IMR-90 (cell line): Measurements from ENCODE around the gene RAB38. TPM values are rescaled to one million over a fixed set of nuclear protein-coding genes. Genes with fewer than 3 reads are reported as not detected.

Experiments used
- ATAC-seq: fragments of 200-7000 bp; cut with Tn5 transposase; 2 replicates; pipeline ENCODE4 v1.9.1; 2020; ENCODE audit warnings: low read depth, mild to moderate bottlenecking, moderate library complexity
- BruUV-seq: library from RNA; stranded (reverse); fragments of 400-500 nt; replicated peaks from 2 replicates; lab custom pipeline; 2021; lab: Mats Ljungman, UMichigan
- CTCF ChIA-PET: fragments of 300-600 bp; formaldehyde crosslinking; extraction: SDS; loops from one replicate; lab custom pipeline; 2021; ENCODE audit warnings: antibody characterized with exemption; lab: Yijun Ruan, JAX
- POLR2A ChIA-PET: fragments of 300-600 bp; sonication (Branson Sonifier 250); formaldehyde crosslinking; loops from one replicate; lab custom pipeline; 2022; ENCODE audit warnings: antibody characterized with exemption; ENCODE audit not compliant: unreplicated experiment; lab: Charles Lee
- DNase-seq: peaks from one replicate; pipeline ENCODE4 v3.0.0; 2013
- H2AFZ ChIP-seq: replicated peaks from 2 replicates; pipeline ENCODE3; 2013; ENCODE audit warnings: low read length, mild to moderate bottlenecking; ENCODE audit not compliant: poor library complexity
- H2AK5ac ChIP-seq: 2 replicates; pipeline ENCODE4 v1.6.1; 2013; ENCODE audit warnings: low read depth, low read length, inconsistent platforms
- H2AK9ac ChIP-seq: replicated peaks from 2 replicates; pipeline ENCODE3; 2013; ENCODE audit warnings: mild to moderate bottlenecking, low read depth, low read length, moderate library complexity; ENCODE audit not compliant: poor library complexity
- H2BK120ac ChIP-seq: 2 replicates; pipeline ENCODE4 v1.6.1; 2013; ENCODE audit warnings: low read depth, low read length, inconsistent platforms
- H2BK15ac ChIP-seq: 3 replicates; pipeline ENCODE4 v1.6.1; 2013; ENCODE audit warnings: low read depth, low read length, inconsistent platforms
- H2BK20ac ChIP-seq: 2 replicates; pipeline ENCODE4 v1.6.1; 2013; ENCODE audit warnings: low read depth, mild to moderate bottlenecking, inconsistent platforms, low read length, moderate library complexity
- H2BK5ac ChIP-seq: 2 replicates; pipeline ENCODE4 v1.6.1; 2013; ENCODE audit warnings: mild to moderate bottlenecking, low read depth, low read length, inconsistent platforms; ENCODE audit not compliant: poor library complexity, severe bottlenecking
- H3K14ac ChIP-seq: replicated peaks from 2 replicates; pipeline ENCODE4 v1.6.1; 2013; ENCODE audit warnings: low read depth, low read length, inconsistent platforms
- H3K18ac ChIP-seq: 2 replicates; pipeline ENCODE4 v1.6.1; 2013; ENCODE audit warnings: low read depth, low read length, control low read depth
- H3K23ac ChIP-seq: 2 replicates; pipeline ENCODE4 v1.6.1; 2013; ENCODE audit warnings: low read depth, low read length, inconsistent platforms
- H3K27ac ChIP-seq: 2 replicates; pipeline ENCODE4 v1.5.1; 2013; ENCODE audit warnings: mild to moderate bottlenecking, control low read depth, low read length; ENCODE audit not compliant: insufficient read depth
- H3K27me3 ChIP-seq: 2 replicates; pipeline ENCODE4 v1.6.1; 2013; ENCODE audit warnings: low read length; ENCODE audit not compliant: control insufficient read depth, insufficient read depth
- H3K36me3 ChIP-seq: 2 replicates; pipeline ENCODE4 v1.6.1; 2013; ENCODE audit warnings: low read length, mixed read lengths; ENCODE audit not compliant: control insufficient read depth, insufficient read depth
- H3K4ac ChIP-seq: 2 replicates; pipeline ENCODE4 v1.6.1; 2013; ENCODE audit warnings: low read depth, low read length, inconsistent platforms
- H3K4me1 ChIP-seq: 2 replicates; pipeline ENCODE4 v1.6.1; 2013; ENCODE audit warnings: low read length, mixed read lengths; ENCODE audit not compliant: control insufficient read depth, insufficient read depth
- H3K4me2 ChIP-seq: 2 replicates; pipeline ENCODE4 v1.6.1; 2013; ENCODE audit warnings: low read depth, mild to moderate bottlenecking, control low read depth, low read length, moderate library complexity
- H3K4me3 ChIP-seq: 2 replicates; pipeline ENCODE4 v1.5.1; 2013; ENCODE audit warnings: low read depth, mild to moderate bottlenecking, control low read depth, low read length, moderate library complexity; ENCODE audit not compliant: insufficient read depth
- H3K56ac ChIP-seq: 2 replicates; pipeline ENCODE4 v1.6.1; 2013; ENCODE audit warnings: low read length, inconsistent platforms; ENCODE audit not compliant: insufficient read depth; ENCODE audit errors: extremely low read depth
- H3K79me1 ChIP-seq, 2 experiments: 2 replicates each; pipeline ENCODE4 v1.6.1; 2013; ENCODE audit warnings: low read length in 2 of 2, inconsistent platforms in 1 of 2, low read depth in 1 of 2
- H3K9ac ChIP-seq: 2 replicates; pipeline ENCODE4 v1.6.1; 2013; ENCODE audit warnings: low read depth, low read length, control low read depth
- H3K9me1 ChIP-seq: 2 replicates; pipeline ENCODE4 v1.6.1; 2013; ENCODE audit warnings: low read length, inconsistent platforms; ENCODE audit not compliant: insufficient read depth
- H3K9me3 ChIP-seq: 2 replicates; pipeline ENCODE4 v1.6.1; 2013; ENCODE audit warnings: low read length; ENCODE audit not compliant: control insufficient read depth, insufficient read depth
- H4K20me1 ChIP-seq: 2 replicates; pipeline ENCODE4 v1.6.1; 2013; ENCODE audit warnings: low read length, inconsistent platforms; ENCODE audit not compliant: insufficient read depth
- H4K5ac ChIP-seq: 2 replicates; pipeline ENCODE4 v1.6.1; 2013; ENCODE audit warnings: mild to moderate bottlenecking, low read depth, low read length, control low read depth
- H4K8ac ChIP-seq, 2 experiments: 2 replicates each; pipeline ENCODE4 v1.6.1; 2013; ENCODE audit warnings: low read depth in 2 of 2, low read length in 2 of 2, control low read depth in 1 of 2, inconsistent platforms in 1 of 2
- H4K91ac ChIP-seq: 2 replicates; pipeline ENCODE4 v1.6.1; 2013; ENCODE audit warnings: low read depth, low read length, inconsistent platforms; ENCODE audit not compliant: insufficient read depth
- CEBPB ChIP-seq: IDR thresholded peaks from 2 replicates; pipeline ENCODE4 v1.6.1; 2012; ENCODE audit warnings: low read depth, low read length, improper control_type of control experiment
- MXI1 ChIP-seq: IDR thresholded peaks from 2 replicates; pipeline ENCODE4 v1.6.1; 2012; ENCODE audit warnings: low read depth, mild to moderate bottlenecking, low read length, moderate library complexity, borderline replicate concordance
- RFX5 ChIP-seq: IDR thresholded peaks from 2 replicates; pipeline ENCODE4 v1.8.0; 2012; ENCODE audit warnings: low read depth, mild to moderate bottlenecking, low read length, moderate library complexity
- WGBS, 2 experiments: methylation state at CpG; one replicate each; pipeline versions ENCODE4 v1.1.5 to v1.1.7; 2013; ENCODE audit warnings: missing lambda C conversion rate in 2 of 2; ENCODE audit not compliant: insufficient read length in 1 of 2; ENCODE audit errors: extremely low coverage in 2 of 2; 5-methylcytosine and 5-hydroxymethylcytosine counted together
- dilution Hi-C: fragments of 300-500 bp; cut with HindIII; formaldehyde crosslinking; loops from one replicate; pipeline ENCODE4 v1.14.3; 2018; ENCODE audit warnings: low sequenced_read_pairs; ENCODE audit not compliant: unreplicated experiment
- in situ Hi-C: fragments of 300-500 bp; cut with MboI; formaldehyde crosslinking; loops from 3 replicates; pipeline ENCODE4 v1.14.3; 2019; ENCODE audit warnings: low sequenced_read_pairs, inconsistent platforms, mixed read lengths
- intact Hi-C: fragments of 100-400 bp; cut with micrococcal nuclease; formaldehyde crosslinking; loops from 2 replicates; pipeline ENCODE4 v1.10.0; 2022
- microRNA-seq, 2 experiments: library from miRNA; stranded (forward) in 1 of 2; unstranded in 1 of 2; fragments of 10-50 nt in 1 of 2; fragments of <30 nt in 1 of 2; gene quantifications in 1 of 2; microRNA quantifications in 1 of 2; one replicate each; pipeline versions ENCODE3 to v1.1.0; 2013 to 2020; ENCODE audit not compliant: insufficient read depth in 1 of 2, insufficient read length in 1 of 2, unreplicated experiment in 1 of 2
- polyA plus RNA-seq, 3 experiments: library from polyadenylated mRNA; depleted of rRNA; stranded (reverse); fragments of >200 nt; gene quantifications; 2 replicates each; pipeline ENCODE4 v1.2.3, GENCODE V29; 2012; ENCODE audit warnings: low replicate concordance in 1 of 3
- small RNA-seq, 5 experiments: library from RNA; depleted of rRNA; stranded (forward); fragments of <200 nt; gene quantifications; one replicate each; pipeline ENCODE3, GENCODE V24; 2012
- total RNA-seq: library from RNA; depleted of rRNA; stranded (reverse); fragments of >200 nt; gene quantifications from 2 replicates; pipeline ENCODE4 v1.2.3, GENCODE V29; 2012; rRNA removed
- TF ChIP-seq, protein P1 (sequence below): conservative IDR thresholded peaks from 2 replicates; pipeline ENCODE4 v1.5.1; 2012; ENCODE audit warnings: mild to moderate bottlenecking, low read depth, low read length, improper control_type of control experiment

The RAB38 gene
- total and polyA plus RNA-seq, 2 of the 4 experiments (the other 2 are of a cell fraction): 5.0 to 6.5 TPM

DNA sequence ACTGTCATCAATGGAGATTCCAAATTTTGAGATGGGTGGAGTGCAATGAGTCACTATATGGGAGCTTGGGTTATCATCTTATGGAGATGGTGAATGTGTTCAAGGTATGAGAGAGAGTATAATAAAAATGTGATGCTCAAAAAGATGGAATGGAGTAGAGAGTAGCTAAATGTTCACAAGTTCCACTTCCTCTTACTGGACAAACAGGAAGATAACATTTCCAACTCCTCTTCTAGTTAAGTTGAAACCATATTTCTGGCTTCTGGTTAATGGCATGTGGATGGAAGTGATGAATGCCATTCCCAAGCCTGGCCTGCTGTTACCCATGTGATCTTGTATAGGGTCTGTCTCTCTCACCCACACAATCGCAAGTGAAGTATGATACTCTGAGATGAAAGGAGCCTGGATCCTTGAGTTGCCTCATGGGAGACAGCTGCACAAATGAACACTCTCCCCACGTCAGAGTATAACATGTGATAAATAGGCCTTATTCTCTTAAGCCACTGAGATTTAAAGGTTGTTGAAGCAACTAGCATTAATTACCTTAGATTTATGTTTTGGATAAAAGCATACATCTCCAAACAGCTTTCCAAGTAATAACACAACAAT lies 111.0 kb downstream of the RAB38 start:
- Histone ChIP-seq H2AK9ac (no peak overlapping the region), H2BK120ac (no peak overlapping the region), H3K4me2 (no peak overlapping the region), H3K4ac (no peak overlapping the region), H3K27ac (no peak overlapping the region), H4K8ac (no peak overlapping the region), H3K9me1 (no peaks in the 10 kb centered on the region), H3K27me3 (no peaks in the 10 kb centered on the region), H3K14ac (no peak overlapping the region), H3K23ac (no peak overlapping the region), H2AK5ac (no peak overlapping the region), H3K9me3 (no peaks in the 10 kb centered on the region), H3K9ac (no peak overlapping the region), H3K4me1 (no peaks in the 10 kb centered on the region), H3K4me3 (no peak overlapping the region), H4K20me1 (no peaks in the 10 kb centered on the region), H2BK20ac (no peak overlapping the region), H3K56ac (no peak overlapping the region), H4K5ac (no peak overlapping the region), H3K18ac (no peak overlapping the region), H2BK15ac (no peak overlapping the region), H2BK5ac (no peak overlapping the region), H4K91ac (no peak overlapping the region), H2AFZ (no peak overlapping the region), H3K36me3 (no peaks in the 10 kb centered on the region), H3K79me1 (no peaks in the 10 kb centered on the region)
- dilution Hi-C loops (no loop called here), intact Hi-C loops (no loop called here), in situ Hi-C loops (no loop called here)
- ChIA-PET CTCF (interaction anchor here (0.6 to 1.6 kb wide), 2 partner anchors 10 to 18 kb away, joined by 3 to 6 read pairs; no protein-coding TSS in a partner anchor), POLR2A (no interaction called here)
- no TSS peak for BruUV-seq
- ATAC-seq (no peak), DNase-seq (no peak)
- WGBS, 2 experiments: no CpG with 5 or more reads among the region's 2 CpGs
- TF ChIP-seq, protein P1, sequence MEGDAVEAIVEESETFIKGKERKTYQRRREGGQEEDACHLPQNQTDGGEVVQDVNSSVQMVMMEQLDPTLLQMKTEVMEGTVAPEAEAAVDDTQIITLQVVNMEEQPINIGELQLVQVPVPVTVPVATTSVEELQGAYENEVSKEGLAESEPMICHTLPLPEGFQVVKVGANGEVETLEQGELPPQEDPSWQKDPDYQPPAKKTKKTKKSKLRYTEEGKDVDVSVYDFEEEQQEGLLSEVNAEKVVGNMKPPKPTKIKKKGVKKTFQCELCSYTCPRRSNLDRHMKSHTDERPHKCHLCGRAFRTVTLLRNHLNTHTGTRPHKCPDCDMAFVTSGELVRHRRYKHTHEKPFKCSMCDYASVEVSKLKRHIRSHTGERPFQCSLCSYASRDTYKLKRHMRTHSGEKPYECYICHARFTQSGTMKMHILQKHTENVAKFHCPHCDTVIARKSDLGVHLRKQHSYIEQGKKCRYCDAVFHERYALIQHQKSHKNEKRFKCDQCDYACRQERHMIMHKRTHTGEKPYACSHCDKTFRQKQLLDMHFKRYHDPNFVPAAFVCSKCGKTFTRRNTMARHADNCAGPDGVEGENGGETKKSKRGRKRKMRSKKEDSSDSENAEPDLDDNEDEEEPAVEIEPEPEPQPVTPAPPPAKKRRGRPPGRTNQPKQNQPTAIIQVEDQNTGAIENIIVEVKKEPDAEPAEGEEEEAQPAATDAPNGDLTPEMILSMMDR: no peak
- TF ChIP-seq RFX5 (no peak), MXI1 (no peak), CEBPB (no peak)

Small RNA genes lying within 50 kb of the gene (microRNA-seq; reads per million reads assigned to microRNA genes)
- gene MIR3166 (ENCODE audit: insufficient read depth in 1 of 2, insufficient read length in 1 of 2, unreplicated experiment in 1 of 2) (0 reads per million in 2 experiments), gene RF00019 (ENCODE audit: insufficient read depth, insufficient read length) (not detected)

Small RNA genes lying within 50 kb of the gene (small RNA-seq; reads per million reads assigned to genes)
- 0 reads per million in 5 experiments for gene MIR3166
- 0 reads per million in 5 experiments for gene RF00019

Other genes with a start within 250 kb of the RAB38 start
- gene CTSC, start 162.3 kb upstream of the RAB38 start, total RNA-seq: 178 and 208 TPM in 2 replicates
- gene CTSC, start 162.3 kb upstream of the RAB38 start, polyA plus RNA-seq (2012; rRNA removed): 267 and 299 TPM in 2 replicates